LNCaP clone FGC (cell line): ENCODE data around the gene POU2F3.

Source experiments
- DNase-seq: peaks from one replicate; pipeline ENCODE4 v3.0.0-alpha.2; 2011; ENCODE audit warnings: low read depth
- H3K4me3 ChIP-seq: 2 replicates; pipeline ENCODE4 v1.5.1; 2011; ENCODE audit warnings: mild to moderate bottlenecking, low read depth, low read length, control low read depth
- CTCF ChIP-seq: IDR thresholded peaks from 2 replicates; pipeline ENCODE4 v1.5.1; 2012; ENCODE audit warnings: mild to moderate bottlenecking; ENCODE audit not compliant: control insufficient read depth, insufficient read depth; ENCODE audit errors: extremely low read depth

The POU2F3 gene

GRCh38 chr11:120254788-120255518 lies 15.0 kb downstream of the POU2F3 start:
- no peak overlapping the region for H3K4me3 ChIP-seq
- DNase-seq: no peak

GRCh38 chr11:120255519-120255866 lies 15.6 kb downstream of the POU2F3 start:
- no peak overlapping the region for H3K4me3 ChIP-seq
- no peak for TF ChIP-seq CTCF
- DNase-seq: no peak

More at GRCh38 chr11:120254788-120255518, 15.0 kb downstream of the POU2F3 start:
- TF ChIP-seq CTCF: no peak

GRCh38 chr11:120256178-120256577 lies 16.2 kb downstream of the POU2F3 start:
- TF ChIP-seq CTCF: no peak
- no peak overlapping the region for H3K4me3 ChIP-seq
- DNase-seq: no peak

GRCh38 chr11:120256779-120257178 lies 16.8 kb downstream of the POU2F3 start:
- DNase-seq: no peak
- no peak for TF ChIP-seq CTCF
- no peak overlapping the region for H3K4me3 ChIP-seq

- TF ChIP-seq CTCF: no peak
- H3K4me3 ChIP-seq: no peak overlapping the region
- DNase-seq: no peak
Observed at GRCh38 chr11:120257346-120257745, 17.4 kb downstream of the POU2F3 start.

- no peak for DNase-seq
- no peak overlapping the region for H3K4me3 ChIP-seq
- no peak for TF ChIP-seq CTCF
Observed at GRCh38 chr11:120258661-120259060, 18.7 kb downstream of the POU2F3 start.

GRCh38 chr11:120259241-120259640 lies 19.3 kb downstream of the POU2F3 start:
- no peak overlapping the region for H3K4me3 ChIP-seq
- no peak for DNase-seq

More at GRCh38 chr11:120259241-120259640, 19.3 kb downstream of the POU2F3 start:
- no peak for TF ChIP-seq CTCF
